ENCODE results near the gene ASIC4. TPM values are rescaled to one million over a fixed set of nuclear protein-coding genes. Genes with fewer than 3 reads are reported as not detected.

Gene ASIC4
- total and polyA plus RNA-seq, 2 of the 13 experiments (the other 11 are each of a cell fraction or from before 2014, with no cell fraction given) = 0.03 TPM; not detected in 1

DNA sequence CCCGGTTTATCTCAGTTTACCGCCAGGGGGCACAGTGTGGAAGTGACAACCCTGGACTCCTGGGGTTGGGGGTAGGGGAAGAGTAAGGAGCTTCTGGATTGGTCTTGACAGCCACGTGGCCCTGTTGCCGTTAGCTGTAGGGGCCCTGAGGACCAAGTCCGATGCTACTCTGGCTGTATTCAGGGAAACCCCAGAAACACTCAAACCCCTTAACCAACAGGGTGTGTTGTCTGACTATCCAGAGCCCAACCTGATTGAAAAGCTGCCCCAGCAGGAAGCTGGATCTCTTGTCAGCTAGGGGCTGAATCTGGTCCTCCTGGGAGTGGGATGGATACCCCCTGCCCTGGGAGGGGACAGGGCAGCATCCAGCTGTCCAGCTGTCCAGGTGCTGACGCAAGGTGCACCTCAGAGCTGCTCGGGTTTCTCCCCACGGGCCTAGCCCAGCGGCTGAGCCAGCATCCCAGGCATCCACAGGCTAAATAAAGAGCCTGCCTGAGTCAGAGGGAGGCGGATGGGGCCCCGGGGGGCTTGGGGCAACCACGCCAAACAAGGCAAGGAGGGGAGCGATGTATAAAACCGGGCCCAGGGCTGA, 18.7 kb upstream of the ASIC4 start (continued):
- TF ChIP-seq, protein P1, sequence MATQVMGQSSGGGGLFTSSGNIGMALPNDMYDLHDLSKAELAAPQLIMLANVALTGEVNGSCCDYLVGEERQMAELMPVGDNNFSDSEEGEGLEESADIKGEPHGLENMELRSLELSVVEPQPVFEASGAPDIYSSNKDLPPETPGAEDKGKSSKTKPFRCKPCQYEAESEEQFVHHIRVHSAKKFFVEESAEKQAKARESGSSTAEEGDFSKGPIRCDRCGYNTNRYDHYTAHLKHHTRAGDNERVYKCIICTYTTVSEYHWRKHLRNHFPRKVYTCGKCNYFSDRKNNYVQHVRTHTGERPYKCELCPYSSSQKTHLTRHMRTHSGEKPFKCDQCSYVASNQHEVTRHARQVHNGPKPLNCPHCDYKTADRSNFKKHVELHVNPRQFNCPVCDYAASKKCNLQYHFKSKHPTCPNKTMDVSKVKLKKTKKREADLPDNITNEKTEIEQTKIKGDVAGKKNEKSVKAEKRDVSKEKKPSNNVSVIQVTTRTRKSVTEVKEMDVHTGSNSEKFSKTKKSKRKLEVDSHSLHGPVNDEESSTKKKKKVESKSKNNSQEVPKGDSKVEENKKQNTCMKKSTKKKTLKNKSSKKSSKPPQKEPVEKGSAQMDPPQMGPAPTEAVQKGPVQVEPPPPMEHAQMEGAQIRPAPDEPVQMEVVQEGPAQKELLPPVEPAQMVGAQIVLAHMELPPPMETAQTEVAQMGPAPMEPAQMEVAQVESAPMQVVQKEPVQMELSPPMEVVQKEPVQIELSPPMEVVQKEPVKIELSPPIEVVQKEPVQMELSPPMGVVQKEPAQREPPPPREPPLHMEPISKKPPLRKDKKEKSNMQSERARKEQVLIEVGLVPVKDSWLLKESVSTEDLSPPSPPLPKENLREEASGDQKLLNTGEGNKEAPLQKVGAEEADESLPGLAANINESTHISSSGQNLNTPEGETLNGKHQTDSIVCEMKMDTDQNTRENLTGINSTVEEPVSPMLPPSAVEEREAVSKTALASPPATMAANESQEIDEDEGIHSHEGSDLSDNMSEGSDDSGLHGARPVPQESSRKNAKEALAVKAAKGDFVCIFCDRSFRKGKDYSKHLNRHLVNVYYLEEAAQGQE (IDR thresholded peaks at IDR 0.05; ENCODE audit: borderline replicate concordance in 1 of 2, low read depth in 1 of 2, low read length in 2 of 2) = peak in 1 of 2 experiments; percentile 73; a peak in 2 of 4 replicates
- TF ChIP-seq DR1 (CRISPR knock-in tag; IDR thresholded peaks at IDR 0.05) (no peak), AGO2 (optimal IDR thresholded peaks at IDR 0.05; ENCODE audit: low read depth, low read length) (no peak), ZNF367 (CRISPR knock-in tag; IDR thresholded peaks at IDR 0.05; ENCODE audit: borderline replicate concordance) (no peak), SIN3A (IDR thresholded peaks at IDR 0.05; ENCODE audit: borderline replicate concordance, low read depth, low read length) (0 out of 2 replicates have a peak, but pooled peaks have one; percentile 57), CAMTA2 (CRISPR knock-in tag; IDR thresholded peaks at IDR 0.05; ENCODE audit: borderline replicate concordance) (no peak), ZNF709 (CRISPR knock-in tag; IDR thresholded peaks at IDR 0.05) (peak; percentile 59; the same call in 1 of the 2 replicates), HNRNPUL1 (IDR thresholded peaks at IDR 0.05; ENCODE audit: low read depth, low read length) (no peak), RFX5 (IDR thresholded peaks at IDR 0.05; ENCODE audit: low read depth, low read length) (no peak), ADNP (CRISPR knock-in tag; IDR thresholded peaks at IDR 0.05) (no peak), NCOA2 (CRISPR knock-in tag; IDR thresholded peaks at IDR 0.05) (no peak), KDM5B (CRISPR knock-in tag; IDR thresholded peaks at IDR 0.05; ENCODE audit: borderline replicate concordance) (no peak), NR1H2 (CRISPR knock-in tag; IDR thresholded peaks at IDR 0.05; ENCODE audit: borderline replicate concordance, low read depth) (no peak), FLYWCH1 (CRISPR knock-in tag; IDR thresholded peaks at IDR 0.05) (no peak)
- TF ChIP-seq, protein P2, sequence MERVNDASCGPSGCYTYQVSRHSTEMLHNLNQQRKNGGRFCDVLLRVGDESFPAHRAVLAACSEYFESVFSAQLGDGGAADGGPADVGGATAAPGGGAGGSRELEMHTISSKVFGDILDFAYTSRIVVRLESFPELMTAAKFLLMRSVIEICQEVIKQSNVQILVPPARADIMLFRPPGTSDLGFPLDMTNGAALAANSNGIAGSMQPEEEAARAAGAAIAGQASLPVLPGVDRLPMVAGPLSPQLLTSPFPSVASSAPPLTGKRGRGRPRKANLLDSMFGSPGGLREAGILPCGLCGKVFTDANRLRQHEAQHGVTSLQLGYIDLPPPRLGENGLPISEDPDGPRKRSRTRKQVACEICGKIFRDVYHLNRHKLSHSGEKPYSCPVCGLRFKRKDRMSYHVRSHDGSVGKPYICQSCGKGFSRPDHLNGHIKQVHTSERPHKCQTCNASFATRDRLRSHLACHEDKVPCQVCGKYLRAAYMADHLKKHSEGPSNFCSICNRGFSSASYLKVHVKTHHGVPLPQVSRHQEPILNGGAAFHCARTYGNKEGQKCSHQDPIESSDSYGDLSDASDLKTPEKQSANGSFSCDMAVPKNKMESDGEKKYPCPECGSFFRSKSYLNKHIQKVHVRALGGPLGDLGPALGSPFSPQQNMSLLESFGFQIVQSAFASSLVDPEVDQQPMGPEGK (CRISPR knock-in tag; IDR thresholded peaks at IDR 0.05) = peak; percentile 57
- TF ChIP-seq, protein P3, sequence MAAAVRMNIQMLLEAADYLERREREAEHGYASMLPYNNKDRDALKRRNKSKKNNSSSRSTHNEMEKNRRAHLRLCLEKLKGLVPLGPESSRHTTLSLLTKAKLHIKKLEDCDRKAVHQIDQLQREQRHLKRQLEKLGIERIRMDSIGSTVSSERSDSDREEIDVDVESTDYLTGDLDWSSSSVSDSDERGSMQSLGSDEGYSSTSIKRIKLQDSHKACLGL (CRISPR knock-in tag; IDR thresholded peaks at IDR 0.05) = no peak
- TF ChIP-seq, protein P4, sequence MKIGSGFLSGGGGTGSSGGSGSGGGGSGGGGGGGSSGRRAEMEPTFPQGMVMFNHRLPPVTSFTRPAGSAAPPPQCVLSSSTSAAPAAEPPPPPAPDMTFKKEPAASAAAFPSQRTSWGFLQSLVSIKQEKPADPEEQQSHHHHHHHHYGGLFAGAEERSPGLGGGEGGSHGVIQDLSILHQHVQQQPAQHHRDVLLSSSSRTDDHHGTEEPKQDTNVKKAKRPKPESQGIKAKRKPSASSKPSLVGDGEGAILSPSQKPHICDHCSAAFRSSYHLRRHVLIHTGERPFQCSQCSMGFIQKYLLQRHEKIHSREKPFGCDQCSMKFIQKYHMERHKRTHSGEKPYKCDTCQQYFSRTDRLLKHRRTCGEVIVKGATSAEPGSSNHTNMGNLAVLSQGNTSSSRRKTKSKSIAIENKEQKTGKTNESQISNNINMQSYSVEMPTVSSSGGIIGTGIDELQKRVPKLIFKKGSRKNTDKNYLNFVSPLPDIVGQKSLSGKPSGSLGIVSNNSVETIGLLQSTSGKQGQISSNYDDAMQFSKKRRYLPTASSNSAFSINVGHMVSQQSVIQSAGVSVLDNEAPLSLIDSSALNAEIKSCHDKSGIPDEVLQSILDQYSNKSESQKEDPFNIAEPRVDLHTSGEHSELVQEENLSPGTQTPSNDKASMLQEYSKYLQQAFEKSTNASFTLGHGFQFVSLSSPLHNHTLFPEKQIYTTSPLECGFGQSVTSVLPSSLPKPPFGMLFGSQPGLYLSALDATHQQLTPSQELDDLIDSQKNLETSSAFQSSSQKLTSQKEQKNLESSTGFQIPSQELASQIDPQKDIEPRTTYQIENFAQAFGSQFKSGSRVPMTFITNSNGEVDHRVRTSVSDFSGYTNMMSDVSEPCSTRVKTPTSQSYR (CRISPR knock-in tag; IDR thresholded peaks at IDR 0.05; ENCODE audit: borderline replicate concordance) = peak; percentile 88
- TF ChIP-seq, protein P5, sequence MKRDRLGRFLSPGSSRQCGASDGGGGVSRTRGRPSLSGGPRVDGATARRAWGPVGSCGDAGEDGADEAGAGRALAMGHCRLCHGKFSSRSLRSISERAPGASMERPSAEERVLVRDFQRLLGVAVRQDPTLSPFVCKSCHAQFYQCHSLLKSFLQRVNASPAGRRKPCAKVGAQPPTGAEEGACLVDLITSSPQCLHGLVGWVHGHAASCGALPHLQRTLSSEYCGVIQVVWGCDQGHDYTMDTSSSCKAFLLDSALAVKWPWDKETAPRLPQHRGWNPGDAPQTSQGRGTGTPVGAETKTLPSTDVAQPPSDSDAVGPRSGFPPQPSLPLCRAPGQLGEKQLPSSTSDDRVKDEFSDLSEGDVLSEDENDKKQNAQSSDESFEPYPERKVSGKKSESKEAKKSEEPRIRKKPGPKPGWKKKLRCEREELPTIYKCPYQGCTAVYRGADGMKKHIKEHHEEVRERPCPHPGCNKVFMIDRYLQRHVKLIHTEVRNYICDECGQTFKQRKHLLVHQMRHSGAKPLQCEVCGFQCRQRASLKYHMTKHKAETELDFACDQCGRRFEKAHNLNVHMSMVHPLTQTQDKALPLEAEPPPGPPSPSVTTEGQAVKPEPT (CRISPR knock-in tag; IDR thresholded peaks at IDR 0.05; ENCODE audit: low read depth) = 0 out of 2 replicates have a peak, but pooled peaks have one; percentile 26

Measured in HepG2 (cell line).